Smooth muscle cell (in vitro differentiated cells): ENCODE data around the gene TTLL3. TPM values are rescaled to one million over a fixed set of nuclear protein-coding genes. Genes with fewer than 3 reads are reported as not detected.

Source experiments
- DNase-seq: peaks from one replicate; lab custom pipeline; 2025; ENCODE audit not compliant: unreplicated experiment; lab: John Stamatoyannopoulos, UW
- H2AFZ ChIP-seq: fragments of 200-600 bp; sonication (generic); 2 replicates; pipeline ENCODE4 v1.6.0; 2016; ENCODE audit warnings: antibody characterized with exemption, low read depth, mild to moderate bottlenecking
- H3F3A ChIP-seq: fragments of 200-600 bp; sonication (generic); 2 replicates; pipeline ENCODE4 v1.6.0; 2017; ENCODE audit warnings: antibody characterized with exemption, low read depth
- H3K27ac ChIP-seq: fragments of 200-600 bp; sonication (generic); 2 replicates; pipeline ENCODE4 v1.5.1; 2016; ENCODE audit warnings: low read depth, mild to moderate bottlenecking
- H3K27me3 ChIP-seq: fragments of 200-600 bp; sonication (generic); 2 replicates; pipeline ENCODE4 v1.6.1; 2016; ENCODE audit warnings: low read depth, mild to moderate bottlenecking
- H3K36me3 ChIP-seq: fragments of 200-600 bp; sonication (generic); 2 replicates; pipeline ENCODE4 v1.5.1; 2016; ENCODE audit warnings: low read depth
- H3K4me1 ChIP-seq: fragments of 200-600 bp; sonication (generic); 2 replicates; pipeline ENCODE4 v1.5.1; 2016; ENCODE audit warnings: low read depth
- H3K4me2 ChIP-seq: fragments of 200-600 bp; sonication (generic); 2 replicates; pipeline ENCODE4 v1.6.0; 2016; ENCODE audit warnings: mild to moderate bottlenecking
- H3K4me3 ChIP-seq: fragments of 200-600 bp; sonication (generic); 2 replicates; pipeline ENCODE4 v1.5.1; 2016; ENCODE audit warnings: mild to moderate bottlenecking
- H3K79me2 ChIP-seq: fragments of 200-600 bp; sonication (generic); 2 replicates; pipeline ENCODE4 v1.6.0; 2016; ENCODE audit warnings: low read depth, mild to moderate bottlenecking
- H3K9ac ChIP-seq: fragments of 200-600 bp; sonication (generic); 2 replicates; pipeline ENCODE4 v1.6.0; 2016; ENCODE audit warnings: low read depth
- H3K9me3 ChIP-seq: fragments of 200-600 bp; sonication (generic); replicated peaks from 2 replicates; pipeline ENCODE4 v1.5.1; 2016; ENCODE audit warnings: low read depth
- H4K20me1 ChIP-seq: fragments of 200-600 bp; sonication (generic); 2 replicates; pipeline ENCODE4 v1.6.0; 2016; ENCODE audit warnings: low read depth
- CTCF ChIP-seq: fragments of 200-600 bp; sonication (generic); IDR thresholded peaks from 2 replicates; pipeline ENCODE4 v1.5.1; 2017; ENCODE audit warnings: borderline replicate concordance, mild to moderate bottlenecking, antibody characterized with exemption; ENCODE audit not compliant: insufficient read depth, poor library complexity, severe bottlenecking
- WGBS: methylation state at CpG from one replicate; pipeline ENCODE4 v1.1.7; 2016; ENCODE audit warnings: low lambda C conversion rate; 5-methylcytosine and 5-hydroxymethylcytosine counted together
- polyA plus RNA-seq: library from polyadenylated mRNA; unstranded; fragments of >200 nt; fragmentation: Nextera tagmentation; extraction: Ambion mirVana; gene quantifications from 2 replicates; pipeline ENCODE4 v1.2.1, GENCODE V29; 2016
- total RNA-seq: library from RNA; depleted of rRNA; stranded (reverse); fragments of >200 nt; gene quantifications from 2 replicates; pipeline ENCODE4 v1.2.3, GENCODE V29; 2014

Gene TTLL3
- total RNA-seq = 16.4 and 29.5 TPM in 2 replicates
- 25.6 and 37.6 TPM in 2 replicates for polyA plus RNA-seq

GRCh38 chr3:9809615-9810432, at the start of gene TTLL3:
TSS of gene TTLL3 (plus strand) at chr3:9810262. CDS start at chr3:9810662, 400 bp downstream.
- H3K27ac ChIP-seq = peak within 1 kb of the TSS; percentile 84
- peak within 1 kb of the TSS; percentile 37 for H3K9ac ChIP-seq
- no peaks in the 10 kb centered on the region for H3K27me3 ChIP-seq
- no peaks in the 10 kb centered on the region for H4K20me1 ChIP-seq
- peak within 1 kb of the TSS; percentile 94 for H3K4me2 ChIP-seq
- peaks cover 13% of the 10 kb centered on the region for H3K4me1 ChIP-seq
- no peak for TF ChIP-seq CTCF
- peak; percentile 55 for DNase-seq
- H3F3A ChIP-seq = peaks cover 24% of the 10 kb centered on the region
- H3K79me2 ChIP-seq = no peaks in the 10 kb centered on the region
- H2AFZ ChIP-seq = no peak within 1 kb of the TSS
- WGBS = 3% methylated on average over 39 of the region's 76 CpGs
- no peaks in the 10 kb centered on the region for H3K9me3 ChIP-seq
- peak within 1 kb of the TSS; percentile 70 for H3K4me3 ChIP-seq
- H3K36me3 ChIP-seq = no peaks in the 10 kb centered on the region

- Histone ChIP-seq H3K27ac (no peak overlapping the region), H4K20me1 (no peaks in the 10 kb centered on the region), H3K4me1 (no peaks in the 10 kb centered on the region), H3K4me2 (no peak overlapping the region), H3K79me2 (no peaks in the 10 kb centered on the region), H3F3A (no peaks in the 10 kb centered on the region), H3K9ac (no peak overlapping the region), H3K4me3 (no peak overlapping the region), H3K9me3 (no peaks in the 10 kb centered on the region), H3K27me3 (no peaks in the 10 kb centered on the region), H3K36me3 (no peaks in the 10 kb centered on the region), H2AFZ (no peak overlapping the region)
- DNase-seq = no peak
- WGBS = 97% methylated on average over 10 of the region's 10 CpGs
- no peak for TF ChIP-seq CTCF
Observed at GRCh38 chr3:9760779-9761505, 49.1 kb upstream of the TTLL3 start.

- DNase-seq = no peak
- 95% methylated on average over 5 of the region's 5 CpGs for WGBS
- no peaks in the 10 kb centered on the region for H3K9me3 ChIP-seq
- H3K36me3 ChIP-seq = no peaks in the 10 kb centered on the region
- no peak overlapping the region for H3K9ac ChIP-seq
- no peak for TF ChIP-seq CTCF
- H3F3A ChIP-seq = no peaks in the 10 kb centered on the region
- H3K27ac ChIP-seq = no peak overlapping the region
- no peak overlapping the region for H2AFZ ChIP-seq
- no peaks in the 10 kb centered on the region for H4K20me1 ChIP-seq
- no peaks in the 10 kb centered on the region for H3K79me2 ChIP-seq
- H3K4me3 ChIP-seq = no peak overlapping the region
- no peak overlapping the region for H3K4me2 ChIP-seq
- H3K4me1 ChIP-seq = peaks cover 4% of the 10 kb centered on the region
- H3K27me3 ChIP-seq = no peaks in the 10 kb centered on the region
Observed at GRCh38 chr3:9761919-9762318, 48.1 kb upstream of the TTLL3 start.
